Pulmonary artery endothelial cell (primary cell): Measurements from ENCODE around the gene IL20RA. TPM values are rescaled to one million over a fixed set of nuclear protein-coding genes. Genes with fewer than 3 reads are reported as not detected.

Source experiments
- DNase-seq: peaks from one replicate; pipeline ENCODE4 v3.0.0-alpha.2; 2011; ENCODE audit warnings: low read depth, low spot score
- total RNA-seq: library from RNA; depleted of rRNA; stranded (reverse); fragments of >200 nt; gene quantifications from 2 replicates; pipeline ENCODE4 v1.2.3, GENCODE V29; 2014

Gene IL20RA
- total RNA-seq, 1 donor from 2014 or later = under 0.01 TPM

DNA sequence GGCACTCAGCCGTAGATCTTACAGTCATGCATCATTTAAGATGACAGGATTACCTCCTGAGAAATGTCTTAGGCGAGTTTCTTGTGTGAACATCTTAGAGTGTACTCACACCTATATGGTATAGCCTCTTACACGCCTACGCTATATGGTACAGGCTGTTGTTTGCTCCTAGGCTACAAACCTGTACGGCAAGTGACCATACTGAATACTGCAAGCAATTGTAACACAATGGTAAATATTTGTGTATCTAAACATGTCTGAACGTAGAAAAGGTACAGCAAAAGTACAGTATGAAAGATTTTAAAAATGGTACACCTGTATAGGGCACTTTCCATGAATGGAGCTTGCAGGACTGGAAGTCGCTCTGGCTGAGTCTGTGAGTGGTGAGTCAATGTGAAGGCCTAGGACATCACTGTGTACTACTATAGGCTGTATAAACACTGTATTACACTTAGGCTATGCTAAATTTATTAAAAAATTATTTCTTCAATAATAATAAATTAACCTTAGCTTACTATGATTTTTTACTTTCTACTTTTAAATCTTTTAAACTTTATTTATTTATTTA is 541 bp upstream of the IL20RA start:
- no peak for DNase-seq

GRCh38 chr6:137043710-137044365 is 927 bp downstream of the IL20RA start:
- no peak for DNase-seq

- DNase-seq = no peak
These were observed 4.4 kb downstream of the IL20RA start for GRCh38 chr6:137040393-137040792.

DNA sequence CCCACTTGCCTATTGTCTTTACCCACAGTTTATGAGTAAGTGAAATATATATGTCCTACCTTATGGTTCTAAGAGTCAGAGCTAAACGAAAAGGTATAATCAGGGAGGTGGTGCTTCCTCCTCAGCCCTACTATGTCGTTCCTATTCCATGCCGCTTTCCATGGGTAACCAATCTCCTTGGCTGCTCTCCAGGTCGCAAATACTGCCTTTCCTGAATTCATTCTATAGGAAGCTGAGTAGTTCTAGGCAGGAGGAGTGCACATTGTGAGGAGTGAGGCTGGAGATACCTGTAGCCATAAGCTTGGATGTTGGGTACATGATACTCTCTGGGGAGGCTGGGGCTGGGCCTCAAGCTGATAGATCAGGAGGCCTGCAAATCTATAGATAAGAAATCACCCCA is 5.8 kb downstream of the IL20RA start:
- no peak for DNase-seq

DNA sequence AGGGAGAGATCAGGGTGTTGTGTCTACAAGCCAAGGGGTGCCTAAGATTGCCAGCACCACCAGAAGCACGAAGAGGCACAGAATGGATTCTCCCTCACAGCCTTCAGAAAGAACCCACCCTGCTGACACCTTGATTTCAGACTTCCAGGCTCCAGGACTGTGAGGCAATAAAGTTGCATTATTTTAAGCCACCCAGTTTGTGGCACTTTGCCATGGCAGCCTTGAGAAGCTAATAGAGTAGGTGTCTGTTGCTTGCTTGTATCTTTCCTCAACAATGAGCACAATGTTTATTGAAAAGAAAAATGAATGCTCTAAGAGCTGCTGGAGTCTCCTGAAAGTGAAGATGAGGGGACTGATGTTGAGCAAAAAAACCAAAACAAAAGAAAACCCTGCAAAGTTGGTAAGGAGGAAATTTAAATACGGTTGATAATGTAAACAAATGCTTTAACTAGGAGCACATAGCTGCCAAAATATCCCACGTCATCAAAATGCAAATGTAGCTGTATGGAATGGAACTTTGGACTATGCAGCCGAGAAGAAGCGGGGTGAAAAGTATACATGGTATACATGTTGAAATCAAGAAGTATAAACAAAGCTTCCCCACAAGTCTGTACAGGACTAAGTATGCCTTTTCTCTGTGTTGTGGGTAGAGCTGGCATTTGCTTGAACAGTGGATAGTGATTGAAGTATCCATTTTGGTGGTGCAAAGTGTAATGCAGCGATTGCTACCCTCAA is 8.0 kb downstream of the IL20RA start:
- no peak for DNase-seq

DNA sequence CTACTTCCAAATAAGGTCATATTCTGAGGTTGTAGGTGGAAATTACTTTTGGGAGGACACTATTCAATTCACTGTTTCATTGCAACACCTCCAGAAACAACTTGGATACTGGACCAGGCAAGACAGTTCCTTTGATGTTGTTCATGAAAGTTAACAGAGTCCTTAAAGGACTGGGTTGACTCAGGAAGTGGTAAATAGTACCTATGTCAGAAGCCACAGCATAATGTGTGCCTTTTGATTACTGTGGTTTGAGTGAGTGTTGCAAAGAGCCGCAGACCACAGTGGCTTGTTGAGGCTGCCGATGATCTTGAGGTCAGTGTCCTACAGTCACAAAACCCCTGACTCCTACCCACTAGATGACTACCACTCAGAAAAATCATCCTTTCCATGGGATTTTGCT is 10.9 kb downstream of the IL20RA start:
- DNase-seq = no peak

- no peak for DNase-seq
These were observed 13.6 kb downstream of the IL20RA start for GRCh38 chr6:137031122-137031521.

GRCh38 chr6:137028912-137029311 is 15.9 kb downstream of the IL20RA start:
- DNase-seq = no peak

GRCh38 chr6:137025786-137026730 is 18.7 kb downstream of the IL20RA start:
- DNase-seq = no peak

DNA sequence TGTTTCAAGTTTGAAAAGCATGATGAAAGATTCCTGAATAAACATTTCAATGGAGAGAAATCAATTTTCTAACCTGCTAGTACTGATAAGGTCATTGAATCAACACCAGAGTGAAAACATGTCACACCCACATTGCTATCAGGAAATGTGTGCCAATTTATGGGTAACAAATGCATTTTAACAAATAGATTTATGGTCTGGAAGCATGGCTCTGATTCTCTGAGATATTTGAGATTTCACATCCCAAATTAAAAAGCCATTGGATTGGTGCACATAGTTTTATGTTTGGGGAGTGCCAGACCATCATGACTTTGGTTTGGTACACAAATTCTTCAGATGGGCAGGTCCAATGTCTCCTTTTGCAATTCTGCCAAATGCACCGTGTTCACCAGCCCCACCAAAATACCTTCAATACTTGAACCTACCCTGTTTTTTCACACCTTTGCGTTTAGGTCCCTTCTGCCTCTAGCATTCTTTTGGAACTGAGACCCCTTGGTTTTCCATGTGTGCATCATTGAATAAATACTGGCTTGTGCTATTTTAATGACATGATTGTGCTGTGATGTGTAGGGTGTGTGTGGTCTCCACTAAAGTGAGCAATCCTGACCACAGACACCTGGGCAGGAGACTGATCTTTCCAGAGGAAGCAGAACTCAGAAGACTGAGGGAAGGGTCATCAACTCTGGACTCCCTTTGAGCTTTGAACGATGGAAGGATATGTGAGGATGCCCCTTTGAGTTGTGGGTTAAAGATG is 20.4 kb downstream of the IL20RA start:
- DNase-seq = no peak

DNA sequence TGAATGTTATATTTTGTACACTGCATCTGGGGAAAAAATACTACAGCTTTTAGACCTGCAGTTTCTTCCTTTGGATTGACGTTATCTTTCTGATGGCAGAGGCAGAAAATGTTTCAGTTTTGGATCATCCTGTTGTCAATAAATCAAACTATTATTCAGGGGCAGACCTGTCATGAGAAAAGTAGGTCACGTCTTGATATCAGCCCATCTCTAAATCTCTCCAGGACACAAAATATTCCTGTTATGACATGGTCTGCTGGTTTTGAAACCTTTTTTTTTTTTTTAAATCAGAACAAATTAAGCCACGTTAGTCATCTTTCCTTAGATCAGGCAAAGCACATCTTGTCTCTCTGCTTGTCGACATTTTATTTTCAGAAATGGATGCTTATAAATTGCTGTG is 24.0 kb downstream of the IL20RA start:
- no peak for DNase-seq

GRCh38 chr6:137019476-137020272 is 25.1 kb downstream of the IL20RA start:
- DNase-seq = no peak

DNA sequence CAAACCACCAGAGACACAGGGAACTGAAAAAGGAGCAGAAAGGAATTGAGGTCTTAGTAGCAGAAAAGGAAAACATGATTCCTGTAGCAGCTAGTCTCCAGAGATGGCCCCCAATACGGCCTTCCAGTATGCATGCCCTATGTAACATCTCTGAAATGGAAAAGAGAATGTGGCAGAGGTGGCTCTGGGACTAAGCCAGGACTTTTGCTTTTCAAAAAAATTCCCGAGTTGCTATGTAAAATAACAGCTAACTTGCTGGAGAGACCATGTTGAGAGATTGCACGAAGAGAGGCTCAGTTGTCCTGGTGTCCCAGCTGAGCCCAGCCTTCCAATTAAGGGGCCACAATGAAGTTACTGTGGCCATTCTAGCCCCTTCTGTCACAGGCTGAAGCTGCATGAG is 27.7 kb downstream of the IL20RA start:
- DNase-seq = no peak

DNA sequence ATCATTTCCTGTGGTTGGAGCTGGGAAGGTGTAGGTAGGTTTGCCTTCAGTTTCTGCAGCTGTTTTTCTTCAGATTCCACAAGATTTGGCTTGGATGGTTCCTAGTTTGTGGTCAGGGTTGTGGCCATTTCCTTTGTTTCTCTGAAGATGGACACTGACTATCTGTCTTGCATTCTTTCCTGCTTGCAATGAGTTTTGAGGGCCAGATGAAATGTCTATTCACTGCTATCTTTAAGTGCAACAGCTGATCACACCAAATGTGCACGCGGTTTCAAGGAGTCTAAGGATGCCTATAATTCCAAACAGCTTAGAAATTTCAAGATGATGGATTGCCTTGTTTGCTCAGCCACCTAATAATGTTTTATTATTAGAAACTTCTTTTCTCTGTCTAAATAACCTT is 28.4 kb downstream of the IL20RA start:
- DNase-seq = no peak

DNA sequence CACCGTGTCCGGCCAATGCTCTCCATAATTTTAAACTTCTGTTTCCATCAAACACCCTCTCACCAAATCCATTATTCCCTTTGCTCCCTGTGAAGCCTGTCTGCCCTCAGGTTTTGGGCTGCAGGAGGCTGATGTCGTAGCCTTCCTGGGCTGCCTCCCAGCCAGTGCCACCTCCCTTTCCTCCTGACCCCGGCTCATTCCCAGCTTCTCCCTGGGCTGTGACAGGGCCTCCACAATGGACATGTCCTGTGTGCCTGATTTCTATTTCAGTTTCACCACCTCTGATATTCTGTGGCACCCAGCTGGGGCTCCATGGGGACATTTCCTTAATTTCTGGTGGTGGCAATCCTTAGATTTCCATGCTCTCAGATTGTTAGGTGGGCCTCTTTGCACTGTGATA is 28.8 kb downstream of the IL20RA start:
- DNase-seq = no peak

DNA sequence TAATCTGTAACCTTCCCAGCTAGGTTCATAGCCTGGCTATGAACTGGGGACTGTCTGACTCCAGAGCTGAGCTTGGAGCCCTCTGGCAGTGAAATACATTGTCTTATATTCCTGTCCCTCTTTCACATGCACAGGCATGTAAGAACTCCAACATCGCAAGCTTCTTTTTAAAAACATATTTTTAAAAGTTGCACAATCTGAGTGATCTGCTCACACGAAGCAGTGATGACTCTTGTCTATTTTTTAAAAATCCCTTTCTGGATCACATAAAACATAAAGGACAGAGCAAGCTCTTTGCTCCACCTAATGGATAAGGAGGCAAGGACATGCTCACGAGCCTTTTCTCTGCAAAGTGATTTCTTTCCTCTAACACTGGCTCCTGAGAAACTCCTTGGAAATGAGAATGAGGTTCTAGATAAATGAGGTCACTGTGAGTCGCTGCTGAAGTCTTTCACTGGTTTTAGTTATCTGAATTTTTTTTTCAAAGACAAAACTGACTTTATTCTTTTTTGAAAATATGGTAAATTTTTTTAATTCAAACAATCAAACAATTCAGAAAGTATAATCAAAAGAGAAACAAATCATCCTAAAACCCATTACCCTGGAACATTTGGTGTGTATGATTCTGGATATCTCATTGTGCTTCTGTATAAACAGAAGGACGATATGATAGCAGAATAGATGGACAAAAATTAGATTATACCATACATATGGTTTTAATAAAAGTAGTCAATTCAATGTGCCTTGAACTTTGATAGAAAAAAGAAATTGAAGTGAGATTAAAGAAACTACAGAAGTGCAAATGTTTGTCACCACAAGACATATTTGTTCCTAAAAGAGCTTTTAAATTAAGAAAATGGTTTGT is 30.8 kb downstream of the IL20RA start:
- DNase-seq = no peak

GRCh38 chr6:137013031-137013430 is 31.7 kb downstream of the IL20RA start:
- no peak for DNase-seq

DNA sequence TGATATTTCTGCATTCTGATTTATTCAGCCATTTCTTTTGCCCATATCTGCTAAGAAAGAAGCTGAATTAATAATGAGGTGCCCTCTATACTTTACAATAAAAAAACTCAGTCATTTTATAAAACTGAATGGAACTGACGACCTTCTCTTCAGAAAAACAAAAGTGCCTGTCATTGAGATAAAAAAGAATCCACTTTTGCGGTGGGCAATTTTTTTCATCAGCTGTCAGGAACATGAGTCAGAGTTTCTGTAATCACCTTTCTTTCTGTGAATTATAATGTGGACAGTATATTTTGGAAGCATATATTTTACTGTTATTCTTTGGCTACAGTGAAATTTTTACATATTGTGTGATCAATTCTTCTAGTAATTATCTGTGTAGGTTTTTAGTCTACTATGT is 33.4 kb downstream of the IL20RA start:
- no peak for DNase-seq

DNA sequence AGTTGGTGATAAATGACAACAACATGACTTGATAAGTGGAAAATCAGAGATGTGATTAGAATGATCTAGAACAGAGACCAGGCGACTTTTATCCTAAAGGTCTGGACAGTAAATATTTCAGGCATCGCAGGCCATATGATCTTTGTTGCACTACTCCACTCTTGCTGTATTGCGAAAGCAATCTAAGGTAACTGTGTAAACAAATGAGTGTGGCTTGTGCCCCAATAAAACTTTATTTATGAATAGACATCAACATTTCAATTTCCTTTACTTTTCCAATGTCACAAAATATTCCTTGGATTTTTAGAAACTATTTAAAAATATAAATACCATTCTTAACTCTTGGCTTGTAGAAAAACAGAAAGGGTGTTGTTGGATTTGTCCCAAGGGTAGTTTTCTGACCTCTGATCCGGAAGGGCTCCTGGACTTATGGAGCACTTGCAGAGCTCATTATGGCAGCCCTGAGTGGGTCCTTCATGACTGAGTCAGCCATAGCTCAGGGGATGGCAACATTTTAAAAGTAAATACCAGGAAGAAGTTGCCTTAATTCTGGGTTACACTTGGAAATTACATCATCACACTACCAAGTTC is 34.5 kb downstream of the IL20RA start:
- DNase-seq = no peak
